Myocyte (in vitro differentiated cells): ENCODE results near the gene RASSF10. TPM values are rescaled to one million over a fixed set of nuclear protein-coding genes. Genes with fewer than 3 reads are reported as not detected.
A peak's percentile ranks its signal among the peaks of the same experiment; 100 is the strongest.
"Not testable (repeated sequence)": the region's sequence is repeated elsewhere in the genome, so short reads cannot be mapped to it uniquely, and the experiment has no call there.

Experiments
- DNase-seq: peaks from one replicate; pipeline ENCODE4 v3.0.0-alpha.2; 2012; ENCODE audit warnings: low read depth
- total RNA-seq: library from RNA; depleted of rRNA; stranded (reverse); fragments of >200 nt; gene quantifications from 2 replicates; pipeline ENCODE4 v1.2.3, GENCODE V29; 2014

RASSF10 gene
- total RNA-seq, 1 donor from 2014 or later, result not detected

GRCh38 chr11:13019313-13019712 lies 10.2 kb downstream of the RASSF10 start:
- DNase-seq, result no peak

DNA sequence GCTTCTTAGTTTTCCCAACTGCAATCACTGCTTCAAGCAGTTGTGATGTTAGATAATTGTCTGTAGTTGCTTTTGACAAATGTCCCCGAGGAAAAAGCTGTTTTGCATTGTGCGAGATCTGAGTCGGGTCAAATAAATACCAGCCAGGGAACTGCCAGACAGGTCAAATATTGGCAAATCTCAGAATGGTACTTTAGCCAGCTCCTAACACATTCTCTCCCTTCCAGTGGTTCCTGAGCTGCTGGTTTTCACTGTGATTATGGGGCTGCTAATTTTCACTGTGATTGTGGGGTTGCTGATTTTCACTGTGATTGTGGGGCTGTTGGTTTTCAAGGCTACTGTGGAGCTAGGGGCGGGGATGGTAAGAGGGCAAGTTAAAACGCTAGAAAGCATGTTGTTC lies 14.3 kb downstream of the RASSF10 start:
- no peak for DNase-seq

DNA sequence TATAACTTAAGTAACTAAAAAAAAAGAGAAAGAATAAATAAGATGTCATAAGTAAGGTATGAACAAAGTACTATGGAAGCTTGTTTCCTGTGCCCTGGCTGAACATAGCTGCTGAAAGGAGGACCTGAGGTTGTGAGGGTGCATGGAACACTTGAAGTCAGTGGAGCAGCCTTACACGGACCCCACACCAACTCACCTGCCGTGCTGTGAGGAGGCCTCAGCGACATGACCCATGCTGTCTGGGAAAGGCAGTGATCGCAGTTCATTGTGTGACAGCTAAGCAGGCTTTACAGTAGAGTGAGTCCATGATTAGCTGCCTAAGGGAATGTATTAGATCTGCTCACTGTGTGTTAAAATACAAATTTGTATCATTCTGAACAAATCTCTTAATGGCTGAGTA lies 17.6 kb downstream of the RASSF10 start:
- no peak for DNase-seq

- DNase-seq, result no peak
These were observed 19.2 kb downstream of the RASSF10 start for GRCh38 chr11:13028322-13028721.

DNA sequence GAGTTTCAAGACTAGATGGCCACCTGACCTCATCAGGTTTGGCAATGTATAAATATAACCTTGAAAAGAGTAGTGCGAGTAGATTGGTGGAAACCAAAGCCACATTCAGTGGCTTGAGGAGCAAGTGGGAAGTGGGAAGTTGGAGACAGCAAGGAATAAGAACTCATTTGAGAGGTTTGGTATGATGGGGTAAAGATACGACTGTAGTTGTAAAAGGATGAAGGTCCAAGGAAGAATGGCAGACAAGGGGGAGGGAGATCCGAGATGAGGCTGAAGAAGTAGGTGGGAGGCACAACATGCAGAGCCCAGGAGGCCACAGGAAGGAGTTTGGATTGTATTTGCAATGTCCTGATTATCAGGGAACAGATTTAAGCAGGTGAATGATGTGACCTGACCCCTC lies 20.8 kb downstream of the RASSF10 start:
- no peak for DNase-seq

- DNase-seq, result no peak
These were observed 21.7 kb downstream of the RASSF10 start for GRCh38 chr11:13030857-13031256.

DNA sequence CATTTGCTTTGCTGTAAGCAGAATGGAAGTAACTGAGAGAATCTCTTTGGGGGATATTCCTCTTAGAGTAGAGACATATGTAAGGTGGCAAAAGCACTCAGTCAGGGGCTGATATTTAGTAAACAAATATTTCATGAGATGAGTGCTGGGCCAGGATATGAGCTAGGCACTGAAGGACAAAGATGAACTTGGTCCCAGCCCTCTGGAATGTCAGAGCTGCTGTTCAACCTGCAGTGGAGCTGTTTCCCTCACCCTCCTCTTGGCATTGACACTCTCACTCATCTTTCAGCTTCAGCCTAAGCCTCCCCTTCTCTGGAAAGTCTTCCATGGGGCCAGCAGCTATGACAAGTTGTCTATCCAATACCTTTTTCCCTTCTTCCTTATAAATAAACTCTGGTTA lies 22.2 kb downstream of the RASSF10 start:
- DNase-seq, result no peak

DNA sequence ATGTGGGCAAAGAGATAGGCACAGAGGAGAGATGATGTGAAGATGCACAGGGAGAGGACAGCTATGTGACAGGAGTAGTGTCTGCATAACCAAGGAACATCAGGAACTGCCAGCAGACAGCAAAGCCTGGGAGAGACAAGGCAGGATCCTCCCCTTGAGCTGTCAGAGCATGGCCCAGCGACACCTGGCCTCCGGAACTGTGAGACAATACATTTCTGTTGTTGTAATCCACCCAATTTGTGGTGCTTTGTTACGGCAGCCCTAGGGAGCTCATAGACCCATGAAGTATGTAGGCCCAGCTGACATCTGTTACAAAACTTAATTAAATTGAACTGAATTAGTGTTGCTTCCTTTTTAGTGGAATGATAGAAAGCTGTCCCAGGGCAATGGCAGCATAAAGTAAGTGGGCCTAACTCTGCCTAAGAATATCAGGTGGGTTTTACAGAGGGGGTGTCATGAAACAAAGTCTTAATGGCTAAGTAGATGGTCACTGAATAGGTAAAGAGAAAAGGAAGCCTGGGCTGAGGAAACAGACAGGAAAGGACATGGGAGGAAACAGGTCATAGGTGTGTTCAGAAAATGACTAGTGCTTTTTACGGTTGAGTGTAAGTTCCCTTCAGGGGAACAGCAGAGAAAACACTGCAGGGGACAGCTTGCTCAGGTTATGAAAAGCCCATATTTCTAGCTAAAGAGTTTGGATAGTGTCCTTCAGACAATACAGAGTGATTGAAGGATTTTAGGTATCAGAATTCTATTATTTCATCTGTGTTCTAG lies 24.8 kb downstream of the RASSF10 start:
- DNase-seq, result no peak

GRCh38 chr11:13035711-13036110 lies 26.6 kb downstream of the RASSF10 start:
- no peak for DNase-seq

DNA sequence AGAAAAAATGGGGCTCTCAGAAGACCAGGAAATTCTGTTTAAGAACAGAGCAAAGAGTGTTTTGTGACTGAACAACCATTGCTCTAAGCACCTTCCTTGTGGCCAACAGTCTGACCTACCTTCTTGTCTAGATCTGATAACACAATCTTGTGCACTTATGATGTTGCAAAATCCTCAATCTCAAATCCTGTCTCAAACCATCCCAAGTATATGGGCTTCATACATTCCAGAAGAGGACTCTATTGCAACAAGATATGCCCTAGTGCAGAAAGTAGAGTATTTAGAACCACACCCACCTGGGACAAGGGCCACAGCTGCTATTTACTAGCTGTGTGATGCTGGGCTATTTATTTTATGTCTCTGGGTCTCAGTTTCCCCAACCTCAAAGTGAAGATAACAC lies 27.1 kb downstream of the RASSF10 start:
- DNase-seq, result no peak

- DNase-seq, result no peak
These were observed 29.2 kb downstream of the RASSF10 start for GRCh38 chr11:13038366-13038765.

DNA sequence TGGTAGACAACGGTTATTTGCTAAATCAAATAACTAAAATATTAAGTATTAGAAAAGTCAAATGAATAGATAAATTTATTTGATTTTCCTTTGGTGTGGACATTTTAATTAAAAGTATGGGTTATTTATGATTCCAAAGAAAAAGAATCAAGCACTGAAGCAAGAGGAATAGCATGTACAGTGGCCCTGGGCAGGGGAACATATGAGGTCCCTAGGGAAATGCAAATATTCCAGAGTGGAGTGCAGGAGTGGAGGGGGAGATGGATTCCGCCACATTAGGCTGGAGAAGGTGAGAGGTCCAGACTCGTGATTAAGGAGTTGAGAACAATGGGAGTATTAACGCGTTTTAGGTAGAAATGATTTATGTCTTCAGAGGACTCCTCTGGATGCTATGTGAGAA lies 30.0 kb downstream of the RASSF10 start:
- DNase-seq, result no peak

GRCh38 chr11:13040969-13041561 lies 31.9 kb downstream of the RASSF10 start:
- DNase-seq, result peak; percentile 90

DNA sequence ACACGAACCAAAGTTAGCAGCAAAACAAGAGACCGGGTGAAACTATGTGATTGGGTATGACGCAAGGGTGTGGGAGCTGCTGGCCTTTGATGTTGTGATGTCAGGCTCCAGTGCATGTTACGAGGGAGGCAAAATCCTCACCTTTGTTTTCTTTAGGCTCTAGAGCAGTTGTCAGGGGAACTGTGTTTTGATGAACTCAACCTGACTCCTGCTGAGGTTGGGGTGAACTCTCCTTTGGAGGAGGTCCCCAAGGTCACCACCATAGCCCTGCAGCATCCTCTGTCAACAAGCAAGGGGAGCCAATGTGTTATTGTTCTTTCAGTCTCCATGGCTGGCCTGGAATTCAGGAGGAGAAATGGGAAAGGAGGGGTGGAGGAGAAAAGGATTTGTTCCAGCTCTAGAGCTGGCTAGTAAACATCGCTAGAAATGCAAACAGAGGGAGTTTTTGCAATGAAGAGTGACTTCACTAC lies 33.8 kb downstream of the RASSF10 start:
- no peak for DNase-seq

GRCh38 chr11:13043912-13044628 lies 35.0 kb downstream of the RASSF10 start:
- no peak for DNase-seq

DNA sequence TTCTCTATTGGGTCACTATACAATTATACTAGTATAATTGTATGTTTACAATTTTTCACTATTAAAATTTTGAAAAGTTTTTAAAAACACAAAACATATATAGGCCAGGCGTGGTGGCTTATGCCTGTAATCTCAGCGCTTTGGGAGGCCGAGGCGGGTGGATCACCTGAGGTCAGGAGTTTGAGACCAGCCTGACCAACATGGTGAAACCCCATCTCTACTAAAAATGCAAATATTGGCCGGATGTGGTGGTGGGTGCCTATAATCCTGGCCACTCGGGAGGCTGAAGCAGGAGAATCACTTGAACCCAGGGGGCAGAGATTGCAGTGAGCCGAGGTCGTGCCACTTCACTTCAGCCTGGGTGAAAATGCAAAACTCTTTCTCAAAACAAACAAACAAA lies 36.0 kb downstream of the RASSF10 start:
- not testable (repeated sequence) for DNase-seq

GRCh38 chr11:13045734-13046133 lies 36.6 kb downstream of the RASSF10 start:
- no peak for DNase-seq

DNA sequence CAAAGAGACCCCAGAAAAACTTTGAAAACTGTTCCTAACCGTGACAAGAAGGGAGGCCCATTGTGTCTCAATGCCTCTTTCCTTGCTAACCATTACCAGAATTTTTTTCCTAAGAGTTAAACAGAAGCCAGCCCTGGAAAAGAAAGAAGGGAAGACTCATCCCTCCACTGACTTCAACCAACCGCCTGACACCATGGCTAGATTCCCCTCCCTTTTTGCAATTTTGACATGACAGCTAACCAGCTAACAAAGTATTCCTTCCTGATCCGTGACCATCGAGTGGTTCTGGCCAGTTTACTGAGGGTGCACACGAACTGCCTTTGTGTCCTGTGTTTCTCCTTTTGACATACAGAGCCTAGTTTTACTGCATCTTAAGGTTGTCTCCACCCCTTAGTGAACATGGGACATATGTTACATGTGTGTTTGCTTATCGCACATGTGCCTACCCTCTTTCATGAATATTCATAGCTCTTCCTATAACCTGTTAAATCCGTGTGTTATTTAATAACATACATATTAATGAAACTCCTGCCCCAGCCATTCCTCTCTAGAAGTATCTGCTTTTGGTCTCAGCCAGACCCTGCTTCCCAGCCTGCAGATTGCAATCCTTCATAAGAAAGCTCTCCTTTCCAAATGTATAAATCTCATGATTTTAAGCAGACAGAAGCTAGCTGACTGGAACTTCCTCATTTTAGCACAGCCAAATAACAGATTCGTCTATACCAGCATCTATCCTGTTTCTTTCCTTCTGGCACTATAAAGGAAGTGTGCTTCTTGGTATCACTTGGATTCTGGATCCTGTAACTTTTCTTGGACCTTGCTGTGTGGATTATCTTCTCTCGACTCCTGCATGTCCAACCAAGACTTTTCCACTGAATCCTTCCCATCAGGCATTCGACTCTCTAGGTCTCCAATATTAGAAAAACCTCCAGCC lies 37.8 kb downstream of the RASSF10 start:
- no peak for DNase-seq

- no peak for DNase-seq
These were observed 38.8 kb downstream of the RASSF10 start for GRCh38 chr11:13047884-13048283.

GRCh38 chr11:13051257-13051656 lies 42.1 kb downstream of the RASSF10 start:
- DNase-seq, result peak; percentile 32

DNA sequence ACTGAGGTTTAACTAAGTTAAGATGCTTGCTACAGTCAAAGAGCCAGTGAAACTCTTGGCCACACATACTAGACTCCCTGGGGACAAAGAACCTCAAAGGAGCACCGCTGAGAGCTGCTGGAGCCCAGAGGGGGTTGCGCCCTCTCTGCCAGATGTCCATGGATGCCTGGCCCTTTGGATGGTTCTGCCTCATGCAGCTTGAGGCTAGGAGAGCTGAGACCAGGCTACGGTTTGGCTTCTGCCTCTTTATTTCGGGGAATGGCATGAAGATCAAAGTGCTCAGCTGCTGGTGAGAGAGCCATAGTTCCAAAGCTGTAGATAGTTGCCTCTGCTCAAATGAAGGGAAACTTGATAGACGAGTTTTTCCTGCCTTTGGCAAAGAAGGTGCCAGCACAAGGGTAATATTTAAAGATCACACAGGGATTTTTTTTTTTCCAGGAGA lies 43.0 kb downstream of the RASSF10 start:
- DNase-seq, result no peak
